Lung (tissue), 12 donors: Measurements from ENCODE around the gene ZNF784. TPM values are rescaled to one million over a fixed set of nuclear protein-coding genes. Genes with fewer than 3 reads are reported as not detected.

Experiments
- ATAC-seq: fragments of 200-7000 bp; cut with Tn5 transposase; one replicate; pipeline ENCODE4 v1.9.1; 2020; ENCODE audit warnings: moderate number of reproducible peaks; ENCODE audit not compliant: insufficient read depth, low FRiP score
- DNase-seq, 3 donors: peaks; one replicate each; pipeline ENCODE4 v3.0.0-alpha.2; 2013 to 2017
- H3K27ac ChIP-seq, 2 donors: one replicate each; pipeline ENCODE4 v1.5.1; 2013; ENCODE audit warnings: mild to moderate bottlenecking in 2 of 2, moderate library complexity in 2 of 2, control low read depth in 1 of 2, inconsistent platforms in 1 of 2, low read depth in 1 of 2, low read length in 1 of 2
- H3K27me3 ChIP-seq, 3 donors: one replicate each; pipeline ENCODE4 v1.5.1; 2013; ENCODE audit warnings: low read length in 2 of 3; ENCODE audit not compliant: control insufficient read depth in 3 of 3, insufficient read depth in 3 of 3
- H3K36me3 ChIP-seq, 4 donors: one replicate each; pipeline ENCODE4 v1.5.1; 2013; ENCODE audit warnings: low read length in 4 of 4, mild to moderate bottlenecking in 1 of 4, moderate library complexity in 1 of 4; ENCODE audit not compliant: control insufficient read depth in 4 of 4, insufficient read depth in 4 of 4
- H3K4me1 ChIP-seq, 5 donors: one replicate each; pipeline ENCODE4 v1.5.1; 2013; ENCODE audit warnings: low read length in 5 of 5, mild to moderate bottlenecking in 2 of 5, moderate library complexity in 1 of 5; ENCODE audit not compliant: control insufficient read depth in 5 of 5, insufficient read depth in 5 of 5
- H3K4me3 ChIP-seq: one replicate; pipeline ENCODE4 v1.5.1; 2013; ENCODE audit warnings: mild to moderate bottlenecking, control low read depth, moderate library complexity
- H3K9ac ChIP-seq, 2 donors: one replicate each; pipeline ENCODE4 v1.5.1; 2013; ENCODE audit warnings: low read length in 2 of 2, control low read depth in 1 of 2; ENCODE audit not compliant: insufficient read depth in 1 of 2
- H3K9me3 ChIP-seq, 4 donors: one replicate each; pipeline ENCODE4 v1.5.1; 2013; ENCODE audit warnings: low read length in 3 of 4, mild to moderate bottlenecking in 1 of 4, moderate library complexity in 1 of 4; ENCODE audit not compliant: control insufficient read depth in 4 of 4, insufficient read depth in 3 of 4
- CTCF ChIP-seq: IDR thresholded peaks from 2 replicates; pipeline ENCODE4 v1.5.1; 2012; ENCODE audit warnings: mild to moderate bottlenecking; ENCODE audit errors: control extremely low read depth, extremely low read depth
- WGBS, 2 donors: extraction: QIAGEN DNeasy Blood & Tissue Kit; methylation state at CpG; one replicate each; pipeline ENCODE4 v1.1.7; 2013; 5-methylcytosine and 5-hydroxymethylcytosine counted together
- polyA plus RNA-seq, 2 donors: library from polyadenylated mRNA; stranded (reverse); fragments of 200-250 nt; gene quantifications; one replicate each; pipeline ENCODE4 v1.2.1, GENCODE V29; 2013
- total RNA-seq, 2 donors: library from RNA; depleted of rRNA in 1 of 2; stranded (reverse); fragments of >200 nt in 1 of 2; gene quantifications; one replicate each; pipeline ENCODE4 v1.2.1, GENCODE V29; 2014 to 2021
- donor health status: control.
- donor health status: control.
- donor health status: Bipolar disorder and iron deficiency.
- donor health status: healthy.
- donor health status: DM: yes; HTN: yes; CAD: no.

Gene ZNF784
- total and polyA plus RNA-seq, 4 donors: 6.3 to 9.4 (median 6.9) TPM

- TF ChIP-seq CTCF: no peak
- H3K27ac ChIP-seq: peak within 1 kb of the TSS; percentile 85 to 90
- DNase-seq (peak; percentile 76 to 83 (median 83)), ATAC-seq (peak; percentile 64)
- H3K4me1 ChIP-seq: peaks cover 14 to 34% (median 20%) of the 10 kb centered on the region in 5 donors
- peak within 1 kb of the TSS; percentile 37 to 55 for H3K9ac ChIP-seq
- H3K9me3 ChIP-seq: no peaks in the 10 kb centered on the region
- H3K36me3 ChIP-seq: peaks cover 0 to 14% (median 4%) of the 10 kb centered on the region in 4 donors
- H3K4me3 ChIP-seq: peak within 1 kb of the TSS; percentile 59
- WGBS, 2 donors: 1% methylated on average over 84 to 89 of the region's 89 CpGs
- H3K27me3 ChIP-seq: no peaks in the 10 kb centered on the region
Measured at GRCh38 chr19:55640577-55641425, 16.4 kb upstream of the ZNF784 start, which contains the start of gene ZNF580. Gene ZNF580, plus strand, starts transcription at chr19:55641002. Its CDS starts 1,507 bp downstream, at chr19:55642509.

- peak; percentile 27 for TF ChIP-seq CTCF
- Histone ChIP-seq H3K4me1 (peaks cover 18 to 41% (median 21%) of the 10 kb centered on the region in 5 donors), H3K27ac (peak overlapping the region; percentile 85 to 90), H3K4me3 (peak overlapping the region; percentile 10), H3K36me3 (peaks cover 0 to 9% (median 4%) of the 10 kb centered on the region in 4 donors), H3K27me3 (no peaks in the 10 kb centered on the region), H3K9me3 (no peaks in the 10 kb centered on the region), H3K9ac (peak overlapping the region; percentile 17 to 26)
- WGBS, 2 donors: 20 to 28% methylated on average over 38 of the region's 38 CpGs
- ATAC-seq: peak; percentile 24
- peak; percentile 72 to 78 (median 74) for DNase-seq
Measured at GRCh38 chr19:55640043-55640576, 15.7 kb upstream of the ZNF784 start.

DNA sequence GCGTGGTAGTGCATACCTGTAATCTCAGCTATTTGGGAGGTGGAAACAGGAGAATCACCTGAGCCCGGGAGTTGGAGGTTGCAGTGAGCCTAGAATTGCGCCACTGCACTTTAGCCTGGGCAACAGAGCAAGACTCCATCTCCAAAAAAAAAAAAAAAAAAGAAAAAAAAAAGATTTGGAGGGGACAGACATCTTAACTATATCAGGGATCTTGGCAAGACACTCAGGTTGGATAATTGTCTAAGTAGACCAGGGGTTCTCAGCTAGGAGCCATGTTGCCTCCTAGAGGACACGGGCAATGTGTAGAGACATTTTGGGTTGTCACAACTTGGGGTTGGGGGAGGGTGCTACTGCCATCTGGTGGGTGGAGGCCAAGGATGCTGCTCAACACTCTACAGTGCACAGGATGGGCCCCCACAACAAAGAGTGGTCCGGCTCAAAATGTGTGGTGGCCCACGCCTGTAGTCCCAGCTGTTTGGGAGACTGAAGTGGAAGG is 14.5 kb upstream of the ZNF784 start:
- H3K4me3 ChIP-seq: no peak overlapping the region
- DNase-seq: peak in 1 of 3 donors; percentile 18
- peaks cover 11 to 35% (median 21%) of the 10 kb centered on the region in 5 donors for H3K4me1 ChIP-seq
- TF ChIP-seq CTCF: no peak
- no peak overlapping the region for H3K9ac ChIP-seq
- no peaks in the 10 kb centered on the region for H3K27me3 ChIP-seq
- no peak for ATAC-seq
- 81 to 85% methylated on average over 6 of the region's 6 CpGs for WGBS, 2 donors
- H3K27ac ChIP-seq: peak overlapping the region in 1 of 2 donors; percentile 13
- H3K36me3 ChIP-seq: peaks cover 0 to 3% (median under 1%) of the 10 kb centered on the region in 4 donors
- no peaks in the 10 kb centered on the region for H3K9me3 ChIP-seq
